Astrocyte (in vitro differentiated cells and primary cell): ENCODE data around the gene FLT1. TPM values are rescaled to one million over a fixed set of nuclear protein-coding genes. Genes with fewer than 3 reads are reported as not detected.

ENCODE experiments used
- DNase-seq: peaks from one replicate; pipeline ENCODE4 v3.0.0-alpha.2; 2010; ENCODE audit warnings: low read depth
- FAIRE-seq: peaks from 2 replicates; lab custom pipeline; 2011; peaks lifted over from hg19 to GRCh38; lab: Jason Lieb, UNC
- H2AFZ ChIP-seq: 2 replicates; pipeline ENCODE4 v1.6.0; 2012; ENCODE audit warnings: low read depth, low read length, inconsistent platforms
- H3K27ac ChIP-seq: 2 replicates; pipeline ENCODE4 v1.5.1; 2011; ENCODE audit warnings: low read depth, low read length, inconsistent platforms
- H3K27me3 ChIP-seq: 2 replicates; pipeline ENCODE4 v1.6.0; 2011; ENCODE audit warnings: low read length, inconsistent platforms; ENCODE audit not compliant: insufficient read depth
- H3K36me3 ChIP-seq: 2 replicates; pipeline ENCODE4 v1.5.1; 2011; ENCODE audit warnings: low read length, inconsistent platforms; ENCODE audit not compliant: insufficient read depth
- H3K4me1 ChIP-seq: 2 replicates; pipeline ENCODE4 v1.5.1; 2011; ENCODE audit warnings: low read length, inconsistent platforms; ENCODE audit not compliant: insufficient read depth
- H3K4me2 ChIP-seq: 2 replicates; pipeline ENCODE4 v1.6.0; 2012; ENCODE audit warnings: low read length, inconsistent platforms
- H3K4me3 ChIP-seq: 2 replicates; pipeline ENCODE4 v1.5.1; 2011; ENCODE audit warnings: low read depth, mild to moderate bottlenecking, low read length, inconsistent platforms; ENCODE audit not compliant: insufficient read depth
- H3K79me2 ChIP-seq: 2 replicates; pipeline ENCODE4 v1.6.0; 2012; ENCODE audit warnings: mild to moderate bottlenecking, low read length, inconsistent platforms; ENCODE audit not compliant: insufficient read depth
- H3K9ac ChIP-seq: 2 replicates; pipeline ENCODE4 v1.6.0; 2012; ENCODE audit warnings: mild to moderate bottlenecking, low read length, inconsistent platforms
- H3K9me3 ChIP-seq: 2 replicates; pipeline ENCODE4 v1.5.1; 2012; ENCODE audit warnings: low read depth, mild to moderate bottlenecking, low read length, inconsistent platforms; ENCODE audit not compliant: insufficient read depth
- H4K20me1 ChIP-seq: 2 replicates; pipeline ENCODE4 v1.6.0; 2012; ENCODE audit warnings: low read length, inconsistent platforms; ENCODE audit not compliant: insufficient read depth
- H3K27ac Mint-ChIP-seq: one replicate; pipeline ENCODE4 v1.8.0; 2021; ENCODE audit warnings: mild to moderate bottlenecking, mixed read lengths; ENCODE audit not compliant: unreplicated experiment
- H3K27me3 Mint-ChIP-seq: one replicate; pipeline ENCODE4 v1.8.0; 2021; ENCODE audit warnings: low read depth, mixed read lengths; ENCODE audit not compliant: unreplicated experiment
- H3K36me3 Mint-ChIP-seq: one replicate; pipeline ENCODE4 v1.8.0; 2021; ENCODE audit warnings: low read depth, mixed read lengths; ENCODE audit not compliant: unreplicated experiment
- H3K4me1 Mint-ChIP-seq: one replicate; pipeline ENCODE4 v1.8.0; 2021; ENCODE audit warnings: low read depth, mixed read lengths; ENCODE audit not compliant: unreplicated experiment
- H3K4me3 Mint-ChIP-seq: one replicate; pipeline ENCODE4 v1.8.0; 2021; ENCODE audit warnings: mild to moderate bottlenecking, moderate library complexity, mixed read lengths; ENCODE audit not compliant: unreplicated experiment
- H3K9me3 Mint-ChIP-seq: one replicate; pipeline ENCODE4 v1.8.0; 2021; ENCODE audit warnings: mild to moderate bottlenecking, mixed read lengths; ENCODE audit not compliant: unreplicated experiment
- CTCF ChIP-seq: IDR thresholded peaks from 2 replicates; pipeline ENCODE4 v1.5.1; 2011; ENCODE audit warnings: low read depth, mild to moderate bottlenecking, inconsistent platforms, low read length, moderate library complexity; ENCODE audit not compliant: insufficient read depth
- EZH2 ChIP-seq: IDR thresholded peaks from 2 replicates; pipeline ENCODE4 v1.6.1; 2012; ENCODE audit warnings: mild to moderate bottlenecking, low read length, inconsistent platforms; ENCODE audit not compliant: insufficient read depth
- total RNA-seq: library from RNA; stranded (reverse); gene quantifications from 2 replicates; pipeline ENCODE4 v1.2.1, GENCODE V29; 2021

The FLT1 gene
- total RNA-seq, 1 donor from 2014 or later = 7.3 TPM

- Histone ChIP-seq H3K79me2 (no peaks in the 10 kb centered on the region), H3K36me3 (no peaks in the 10 kb centered on the region), H2AFZ (no peak overlapping the region), H3K9me3 (no peaks in the 10 kb centered on the region), H3K27ac (no peak overlapping the region), H3K4me3 (no peak overlapping the region), H3K9ac (no peak overlapping the region), H3K4me2 (no peak overlapping the region), H3K4me1 (no peaks in the 10 kb centered on the region), H4K20me1 (no peaks in the 10 kb centered on the region), H3K27me3 (peaks cover 3% of the 10 kb centered on the region)
- FAIRE-seq (no peak), DNase-seq (no peak)
- H3K9me3 Mint-ChIP-seq = no peaks in the 10 kb centered on the region
- no peak overlapping the region for H3K4me3 Mint-ChIP-seq
- no peaks in the 10 kb centered on the region for H3K27me3 Mint-ChIP-seq
- peaks cover 7% of the 10 kb centered on the region for H3K4me1 Mint-ChIP-seq
- TF ChIP-seq EZH2 (no peak), CTCF (no peak)
- H3K36me3 Mint-ChIP-seq = peaks cover 2% of the 10 kb centered on the region
- H3K27ac Mint-ChIP-seq = no peak overlapping the region
Measured at GRCh38 chr13:28306325-28306724, 188.6 kb downstream of the FLT1 start.

- Histone ChIP-seq H3K27me3 (no peaks in the 10 kb centered on the region), H3K9me3 (no peaks in the 10 kb centered on the region), H3K27ac (no peak overlapping the region), H3K4me1 (no peaks in the 10 kb centered on the region), H3K4me3 (no peak overlapping the region), H3K36me3 (no peaks in the 10 kb centered on the region), H3K4me2 (no peak overlapping the region), H3K79me2 (no peaks in the 10 kb centered on the region), H4K20me1 (no peaks in the 10 kb centered on the region), H3K9ac (no peak overlapping the region), H2AFZ (no peak overlapping the region)
- H3K27ac Mint-ChIP-seq = no peak overlapping the region
- DNase-seq (no peak), FAIRE-seq (no peak)
- peaks cover 3% of the 10 kb centered on the region for H3K36me3 Mint-ChIP-seq
- peaks cover 6% of the 10 kb centered on the region for H3K4me1 Mint-ChIP-seq
- no peaks in the 10 kb centered on the region for H3K27me3 Mint-ChIP-seq
- no peak overlapping the region for H3K4me3 Mint-ChIP-seq
- TF ChIP-seq CTCF = no peak
- no peak for TF ChIP-seq EZH2
- H3K9me3 Mint-ChIP-seq = no peaks in the 10 kb centered on the region
Measured at GRCh38 chr13:28301839-28302238, 193.1 kb downstream of the FLT1 start.

GRCh38 chr13:28299916-28300315 is 195.0 kb downstream of the FLT1 start:
- no peak overlapping the region for H3K4me3 Mint-ChIP-seq
- Histone ChIP-seq H3K9ac (no peak overlapping the region), H2AFZ (no peak overlapping the region), H3K79me2 (no peaks in the 10 kb centered on the region), H3K36me3 (no peaks in the 10 kb centered on the region), H3K4me3 (no peak overlapping the region), H3K4me2 (no peak overlapping the region), H3K27me3 (no peaks in the 10 kb centered on the region), H3K4me1 (no peaks in the 10 kb centered on the region), H3K27ac (no peak overlapping the region), H3K9me3 (no peaks in the 10 kb centered on the region), H4K20me1 (no peaks in the 10 kb centered on the region)
- FAIRE-seq (no peak), DNase-seq (no peak)
- TF ChIP-seq CTCF (no peak), EZH2 (no peak)
- H3K9me3 Mint-ChIP-seq = no peaks in the 10 kb centered on the region
- no peaks in the 10 kb centered on the region for H3K27me3 Mint-ChIP-seq
- peaks cover 7% of the 10 kb centered on the region for H3K36me3 Mint-ChIP-seq
- peaks cover 6% of the 10 kb centered on the region for H3K4me1 Mint-ChIP-seq
- H3K27ac Mint-ChIP-seq = no peak overlapping the region
